ENCODE measurements around the gene BUB3. TPM values are rescaled to one million over a fixed set of nuclear protein-coding genes. Genes with fewer than 3 reads are reported as not detected.

Gene BUB3
- total RNA-seq, 1 experiment from 2014 or later = 381 TPM

DNA sequence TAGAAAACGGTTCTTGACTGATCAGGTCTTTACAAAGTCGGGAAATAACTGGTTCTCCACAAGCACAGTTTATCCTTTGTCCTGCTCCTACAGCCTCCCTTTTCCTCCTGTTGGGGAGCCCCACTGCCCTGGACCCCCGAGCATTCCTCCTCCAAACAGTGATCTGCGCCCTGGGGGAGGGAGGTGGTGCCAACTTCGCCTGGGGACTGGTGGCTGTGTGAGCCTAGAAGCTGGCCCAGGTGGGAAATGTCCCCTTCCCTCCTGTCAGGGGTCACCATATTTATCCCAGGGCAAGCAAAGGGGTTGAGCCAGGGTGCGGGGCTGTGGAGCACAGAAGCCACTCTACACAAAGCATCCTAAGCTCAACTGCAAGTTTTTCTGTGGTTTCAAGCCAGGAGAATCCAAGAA is 13.2 kb upstream of the BUB3 start:
- no peak for DNase-seq (ENCODE audit: low read depth)

DNA sequence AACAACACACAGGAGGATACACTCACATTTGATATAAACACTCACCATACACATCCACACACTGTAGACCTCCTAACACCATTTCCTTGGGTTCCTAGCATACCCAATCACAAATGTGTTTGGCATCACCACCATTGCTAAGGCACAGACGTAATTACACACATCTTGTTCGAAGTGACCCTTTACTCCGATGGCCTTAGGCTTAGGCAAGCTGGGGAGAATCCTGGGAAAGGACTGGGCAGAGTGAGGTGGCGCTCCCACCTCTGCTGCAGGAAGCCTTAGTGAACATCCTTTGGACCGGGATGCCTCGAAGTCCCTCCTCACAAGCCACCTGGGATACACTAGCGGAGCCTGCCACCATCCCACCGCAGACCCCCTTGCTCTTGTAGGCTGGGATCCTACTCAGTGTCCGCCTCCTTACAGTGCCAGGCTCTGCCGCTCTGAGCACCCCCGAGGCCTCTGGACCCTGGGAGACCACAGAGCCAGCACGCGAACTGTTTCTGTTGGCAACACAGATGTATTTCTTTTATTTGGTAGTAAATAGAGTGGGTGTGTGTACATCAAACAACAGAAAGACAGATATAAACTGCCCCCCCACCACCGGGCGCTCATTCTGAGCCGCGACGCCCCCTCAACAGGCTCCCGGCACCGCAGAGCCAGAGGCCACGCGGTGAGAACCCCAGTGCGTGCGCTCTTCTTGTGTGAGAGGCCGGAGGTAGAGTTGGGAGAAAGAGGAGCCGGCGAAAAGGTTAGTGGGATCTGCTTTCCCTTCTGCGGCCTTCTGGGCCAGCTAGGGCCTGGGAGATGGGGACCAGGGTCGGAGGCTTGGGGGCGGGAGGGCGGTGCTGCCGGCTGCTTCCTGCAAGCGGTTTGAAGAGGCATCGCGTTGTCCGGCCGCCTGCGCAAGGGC is 12.2 kb upstream of the BUB3 start:
- DNase-seq (ENCODE audit: low read depth) = no peak

GRCh38 chr10:123142701-123143161 is 11.5 kb upstream of the BUB3 start:
- no peak for DNase-seq (ENCODE audit: low read depth)

- DNase-seq (ENCODE audit: low read depth) = no peak
Observed at GRCh38 chr10:123143162-123143824, 10.9 kb upstream of the BUB3 start.

- no peak for DNase-seq (ENCODE audit: low read depth)
Observed at GRCh38 chr10:123143825-123144168, 10.4 kb upstream of the BUB3 start.

GRCh38 chr10:123144697-123145541 is 9.3 kb upstream of the BUB3 start:
- DNase-seq (ENCODE audit: low read depth) = peak; percentile 41

DNA sequence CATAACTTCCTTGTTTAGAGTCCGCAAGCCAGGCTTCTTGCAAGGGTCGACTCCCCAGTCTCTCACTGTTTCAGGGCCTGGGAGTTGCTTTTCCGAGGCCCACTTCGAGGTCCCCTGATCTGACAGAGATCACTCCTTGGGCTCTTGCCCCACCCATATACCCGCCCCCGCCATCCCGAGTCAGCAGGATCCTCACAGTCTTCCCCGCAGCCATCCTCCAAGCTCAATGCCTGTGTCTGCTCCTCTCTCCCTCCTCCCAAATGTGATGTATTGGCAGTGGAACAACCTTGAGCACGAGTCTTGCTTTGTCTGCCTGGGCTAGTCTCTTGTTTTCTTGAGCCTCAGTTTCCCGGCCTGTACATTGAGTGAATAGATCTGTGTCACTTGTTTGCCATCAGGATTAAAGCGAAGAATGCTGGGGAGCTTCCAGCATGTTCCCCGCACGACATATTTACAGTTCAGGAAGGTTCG is 8.6 kb upstream of the BUB3 start:
- DNase-seq (ENCODE audit: low read depth) = no peak

- no peak for DNase-seq (ENCODE audit: low read depth)
Observed at GRCh38 chr10:123146013-123146893, 7.9 kb upstream of the BUB3 start.

- DNase-seq (ENCODE audit: low read depth) = no peak
Observed at GRCh38 chr10:123146894-123147634, 7.1 kb upstream of the BUB3 start.

GRCh38 chr10:123147635-123148413 is 6.4 kb upstream of the BUB3 start, which contains the start of gene HMX2:
TSS of gene HMX2 (plus strand) at chr10:123148136. CDS start at chr10:123148379, 243 bp downstream.
- peak; percentile 56 for DNase-seq (ENCODE audit: low read depth)

DNA sequence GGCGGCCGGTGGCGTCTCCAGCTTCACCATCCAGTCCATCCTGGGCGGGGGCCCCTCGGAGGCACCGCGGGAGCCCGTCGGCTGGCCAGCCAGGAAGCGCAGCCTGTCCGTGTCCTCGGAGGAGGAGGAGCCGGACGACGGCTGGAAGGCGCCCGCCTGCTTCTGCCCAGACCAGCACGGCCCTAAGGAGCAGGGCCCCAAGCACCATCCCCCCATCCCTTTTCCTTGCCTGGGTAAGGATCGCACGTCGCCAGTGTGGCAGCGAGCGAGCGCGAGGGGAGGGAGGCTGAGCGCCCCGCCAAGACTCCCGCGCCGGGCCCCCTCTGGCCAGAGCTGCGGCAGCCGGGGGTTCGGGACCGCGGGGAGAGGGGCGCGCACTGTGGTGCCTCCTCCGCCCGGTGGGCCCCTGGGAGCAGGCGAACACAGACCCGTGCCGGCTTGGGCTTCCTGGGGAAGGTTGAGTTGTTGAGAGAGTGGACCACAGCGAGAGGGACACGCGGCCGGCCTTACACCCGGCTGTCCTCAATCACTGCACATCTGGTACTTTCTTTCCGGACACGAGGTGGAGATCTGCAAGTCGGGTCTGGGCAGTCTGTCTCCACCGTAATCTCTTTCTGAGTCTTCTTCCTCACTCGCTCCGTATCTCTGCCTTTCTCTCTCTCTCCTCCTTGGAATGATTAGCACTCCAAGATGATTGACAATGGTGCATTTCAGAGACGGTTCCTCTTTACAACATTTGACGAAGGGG is 5.6 kb upstream of the BUB3 start:
- DNase-seq (ENCODE audit: low read depth) = peak; percentile 50

GRCh38 chr10:123149162-123149567 is 5.0 kb upstream of the BUB3 start:
- DNase-seq (ENCODE audit: low read depth) = no peak

DNA sequence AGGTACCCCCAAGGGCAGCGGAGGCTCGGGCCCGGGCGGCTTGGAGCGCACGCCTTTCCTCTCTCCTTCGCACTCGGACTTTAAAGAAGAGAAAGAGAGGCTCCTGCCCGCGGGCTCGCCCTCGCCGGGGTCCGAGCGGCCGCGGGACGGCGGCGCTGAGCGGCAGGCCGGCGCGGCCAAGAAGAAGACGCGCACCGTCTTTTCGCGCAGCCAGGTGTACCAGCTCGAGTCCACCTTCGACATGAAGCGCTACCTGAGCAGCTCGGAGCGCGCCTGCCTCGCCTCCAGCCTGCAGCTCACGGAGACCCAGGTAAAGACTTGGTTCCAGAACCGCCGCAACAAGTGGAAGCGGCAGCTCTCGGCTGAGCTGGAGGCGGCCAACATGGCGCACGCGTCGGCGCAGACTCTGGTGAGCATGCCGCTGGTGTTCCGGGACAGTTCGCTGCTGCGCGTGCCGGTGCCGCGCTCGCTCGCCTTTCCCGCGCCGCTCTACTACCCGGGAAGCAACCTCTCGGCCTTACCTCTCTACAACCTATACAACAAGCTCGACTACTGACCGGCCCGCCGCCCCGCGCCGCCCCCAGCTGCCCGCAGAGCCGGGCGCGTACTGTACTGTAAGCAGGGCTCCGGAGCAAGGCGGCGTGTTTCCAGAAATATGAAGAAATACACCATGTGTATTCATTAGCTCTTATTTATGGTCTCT is 4.5 kb upstream of the BUB3 start:
- DNase-seq (ENCODE audit: low read depth) = peak; percentile 65

GRCh38 chr10:123150271-123150985 is 3.8 kb upstream of the BUB3 start:
- DNase-seq (ENCODE audit: low read depth) = no peak

DNA sequence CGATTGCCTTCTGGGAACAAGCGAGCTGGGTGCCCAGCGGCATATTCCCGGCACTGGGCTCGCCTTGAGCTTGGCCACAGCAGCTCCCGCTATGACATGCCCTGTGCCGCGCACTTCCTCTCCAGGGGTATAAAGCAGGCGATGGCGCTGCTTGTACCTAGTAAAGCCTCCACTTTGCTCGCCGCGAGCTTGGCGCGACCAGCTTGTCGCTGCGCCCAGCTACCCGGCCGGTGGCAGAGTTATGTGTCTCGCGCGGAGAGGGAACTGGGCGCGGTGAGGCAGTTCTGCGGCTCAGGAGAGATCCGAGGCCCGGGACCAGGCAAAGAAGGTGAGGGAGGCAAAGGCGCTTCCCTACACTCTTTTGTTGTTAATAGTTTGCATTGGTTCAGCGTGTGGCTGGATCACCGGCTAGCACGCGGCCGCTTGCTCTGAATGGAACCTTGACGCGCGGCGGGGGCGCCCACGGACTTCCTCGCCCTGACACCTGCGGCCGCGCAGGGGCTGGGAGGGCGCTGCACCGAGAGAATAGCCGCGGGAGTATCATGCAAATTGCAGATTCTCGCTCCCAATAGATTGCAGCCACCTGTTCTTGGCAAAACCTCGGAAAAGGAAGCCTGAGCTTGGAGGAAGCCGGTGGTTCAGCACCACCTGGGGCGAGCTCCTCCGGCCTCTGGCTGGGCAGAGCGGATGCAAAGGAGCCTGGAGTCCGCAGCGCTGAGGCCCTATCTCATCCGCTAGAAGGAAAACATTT is 3.0 kb upstream of the BUB3 start:
- DNase-seq (ENCODE audit: low read depth) = no peak

GRCh38 chr10:123151737-123152135 is 2.5 kb upstream of the BUB3 start:
- no peak for DNase-seq (ENCODE audit: low read depth)

All from Daoy (cell line).